DMS153 treated with DMSO at 0.1 percent for 48 hours (cell line): Measurements from ENCODE around the gene LRRC14B.

Experiments used
- DNase-seq: peaks from one replicate; lab custom pipeline; 2025; ENCODE audit not compliant: unreplicated experiment; lab: John Stamatoyannopoulos, UW

LRRC14B gene

DNA sequence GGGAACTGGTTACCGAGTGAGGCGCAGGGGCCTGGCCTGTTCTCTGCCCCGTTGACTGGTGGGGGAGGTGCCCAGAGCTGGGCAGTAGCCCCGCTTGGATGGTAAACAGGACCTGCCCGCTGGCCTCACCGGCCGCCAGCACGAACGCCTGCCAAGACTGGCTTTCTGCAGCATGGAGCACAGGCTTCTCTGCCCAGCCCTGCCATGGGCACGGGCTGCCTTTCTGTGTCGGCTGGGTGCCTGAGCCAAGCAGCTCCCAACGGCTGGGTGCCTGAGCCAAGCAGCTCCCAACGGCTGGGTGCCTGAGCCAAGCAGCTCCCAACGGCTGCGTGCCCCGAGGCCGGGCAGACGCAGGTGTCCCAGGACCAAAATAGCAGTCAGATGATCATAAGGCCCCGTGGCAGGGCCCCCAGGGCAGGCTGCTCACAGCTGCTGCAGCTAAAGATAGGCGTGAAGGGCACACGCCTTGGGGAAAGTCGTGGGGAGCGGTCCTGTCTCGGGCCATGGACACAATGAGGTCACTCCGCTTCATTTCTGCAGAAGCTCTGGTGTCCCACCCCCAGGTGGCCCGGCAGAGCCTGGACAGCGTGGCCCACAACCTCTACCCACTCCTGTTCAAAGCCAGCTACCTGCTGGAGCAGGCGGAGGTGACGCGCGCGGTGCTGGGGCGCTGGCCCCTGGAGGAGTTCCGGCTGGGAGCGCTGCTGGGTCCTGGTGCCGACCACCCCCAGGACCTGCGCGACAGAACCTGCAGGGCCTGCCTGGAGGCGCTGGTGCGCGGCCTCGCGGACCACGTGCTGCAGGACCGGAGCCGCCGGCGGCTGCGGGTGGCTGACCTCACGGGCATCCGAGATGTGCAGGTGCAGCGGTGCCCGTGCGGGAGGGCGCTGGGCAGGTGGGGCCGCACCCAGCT is at the start of gene LRRC14B:
LRRC14B (plus strand) TSS at position 460 of the 913 bp plus-strand sequence; CDS start at position 504, 44 bp downstream.
- peak; percentile 16 for DNase-seq

DNA sequence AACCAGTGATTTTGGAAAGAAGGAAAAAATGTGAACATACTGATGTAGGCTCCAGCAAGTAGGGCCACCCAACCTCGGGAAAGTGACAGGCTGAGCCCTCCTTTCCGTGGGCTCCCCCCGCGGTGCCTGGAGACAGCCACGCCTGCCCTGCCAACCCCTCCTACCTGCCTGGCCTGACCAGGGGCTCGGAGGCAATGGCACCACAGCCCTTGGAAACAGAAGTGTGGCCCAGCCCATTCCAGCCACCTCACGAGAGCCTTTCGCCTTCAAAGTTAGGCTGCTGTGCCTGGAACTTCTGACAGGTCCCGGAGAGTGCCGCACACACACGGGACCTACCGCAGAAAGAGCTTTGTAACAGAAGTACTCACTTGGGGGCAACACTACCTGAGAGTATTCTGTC is 49.5 kb upstream of the LRRC14B start:
- DNase-seq, result no peak

DNA sequence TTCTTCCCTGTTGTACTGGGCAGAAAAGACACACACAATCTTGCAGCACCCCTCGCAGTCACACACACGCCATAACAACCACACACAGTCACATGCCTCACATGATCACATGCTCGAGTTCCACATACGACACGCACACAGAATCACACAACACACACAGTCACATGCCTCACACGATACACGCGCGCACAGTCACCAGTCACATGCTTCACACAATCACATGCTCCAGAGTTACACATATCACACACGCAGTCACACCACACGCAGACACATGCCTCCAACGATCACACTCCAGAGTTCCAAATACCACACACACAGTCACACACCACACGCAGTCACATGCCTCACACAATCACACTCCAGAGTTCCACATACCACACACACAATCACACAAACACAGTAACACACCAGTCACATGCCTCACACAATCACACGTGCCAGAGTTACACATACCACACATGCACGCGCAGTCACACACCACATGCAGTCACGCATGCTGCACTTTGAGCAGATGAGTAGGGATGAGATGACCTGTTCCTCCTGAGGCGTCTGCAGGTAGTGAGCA is 49.0 kb upstream of the LRRC14B start:
- no peak for DNase-seq

DNA sequence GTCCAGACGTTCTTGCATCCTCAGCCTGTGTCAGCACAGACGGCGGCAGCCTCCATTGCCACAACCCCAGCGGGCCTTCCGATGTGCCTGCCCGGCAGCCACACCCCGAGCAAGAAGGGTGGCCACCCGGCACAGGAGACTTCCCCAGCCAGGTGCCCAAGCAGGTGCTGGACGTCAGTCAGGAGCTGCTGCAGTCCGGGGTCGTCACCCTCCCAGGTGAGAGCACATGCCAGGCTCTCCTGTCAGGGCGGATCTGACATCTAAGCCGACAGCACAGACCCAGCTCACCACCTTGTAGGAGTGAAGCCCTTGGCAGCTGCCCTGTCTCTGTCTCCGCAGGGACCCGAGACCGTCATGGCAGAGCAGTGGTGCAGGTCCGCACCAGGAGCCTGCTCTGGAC is 48.3 kb upstream of the LRRC14B start:
- DNase-seq, result no peak

DNA sequence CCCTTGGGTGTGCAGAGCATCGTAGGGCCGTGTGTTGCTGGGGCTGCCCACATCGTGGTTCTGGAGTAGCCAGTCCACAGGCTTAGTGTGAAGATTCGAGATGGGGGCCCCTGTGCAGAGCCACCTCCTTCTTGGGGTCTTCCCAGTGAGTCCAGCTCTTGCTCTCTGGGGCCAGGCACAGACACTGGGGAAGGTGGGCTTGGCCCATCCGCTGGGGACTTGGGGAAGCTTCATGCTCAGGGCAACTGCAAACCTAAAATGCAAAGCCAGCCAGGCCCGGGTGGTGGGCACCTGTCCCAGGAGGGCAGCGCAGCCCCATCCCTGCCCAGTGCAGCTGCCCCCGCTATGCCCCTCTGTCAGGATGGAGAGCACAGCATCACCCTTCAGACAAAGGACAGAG is 46.4 kb upstream of the LRRC14B start:
- DNase-seq, result no peak

DNA sequence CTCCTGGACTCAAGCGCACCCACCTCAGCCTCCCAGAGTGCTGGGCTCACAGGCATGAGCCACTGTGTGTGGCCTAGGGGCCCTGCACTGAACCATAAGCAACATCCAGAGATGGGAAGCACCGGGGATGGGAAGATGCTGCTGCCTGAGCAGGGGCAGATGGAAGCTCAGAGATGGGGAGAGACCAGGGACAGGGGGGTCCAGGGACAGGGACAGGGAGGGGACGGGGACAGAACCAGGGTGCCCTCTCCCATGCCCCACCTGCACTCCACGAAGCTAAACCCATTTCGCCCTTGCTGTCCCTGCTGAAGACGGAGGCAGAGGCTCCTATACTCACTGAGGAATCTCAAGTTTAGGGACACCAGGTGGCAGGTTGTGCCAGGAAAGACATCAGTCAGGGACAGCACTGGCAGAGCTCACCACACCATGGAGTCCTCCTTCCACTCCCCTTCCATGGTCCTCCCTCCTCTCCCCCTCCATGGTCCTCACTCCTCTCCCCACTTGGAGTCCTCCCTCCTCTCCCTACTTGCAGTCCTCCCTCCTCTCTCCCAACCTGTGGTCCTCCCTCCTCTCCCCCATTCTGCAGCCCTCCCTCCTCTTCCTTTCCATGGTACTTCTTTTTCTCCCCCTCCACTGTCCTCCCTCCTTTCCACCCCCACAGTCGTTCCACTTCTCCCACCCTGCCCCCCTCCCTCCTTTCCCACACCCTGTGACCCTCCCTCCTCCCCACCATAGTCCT is 45.5 kb upstream of the LRRC14B start:
- no peak for DNase-seq

DNA sequence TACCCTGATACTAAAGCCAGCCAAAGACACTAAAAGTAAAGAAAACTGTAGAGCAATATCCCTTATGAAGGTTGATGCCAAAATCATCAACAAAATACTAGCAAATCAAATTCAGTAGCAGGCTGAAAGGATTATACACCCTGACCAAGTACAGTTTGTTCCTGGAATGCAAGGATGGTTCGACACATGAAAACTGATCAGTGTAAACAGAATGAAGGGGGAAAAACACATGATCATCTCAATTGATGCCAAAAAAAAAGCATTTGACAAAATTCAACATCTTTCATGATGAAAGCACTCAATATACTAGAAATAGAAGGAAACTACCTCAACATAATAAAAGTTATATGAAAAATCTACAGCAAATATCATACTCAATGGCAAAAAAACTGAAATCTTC is 43.5 kb upstream of the LRRC14B start:
- DNase-seq, result no peak

DNA sequence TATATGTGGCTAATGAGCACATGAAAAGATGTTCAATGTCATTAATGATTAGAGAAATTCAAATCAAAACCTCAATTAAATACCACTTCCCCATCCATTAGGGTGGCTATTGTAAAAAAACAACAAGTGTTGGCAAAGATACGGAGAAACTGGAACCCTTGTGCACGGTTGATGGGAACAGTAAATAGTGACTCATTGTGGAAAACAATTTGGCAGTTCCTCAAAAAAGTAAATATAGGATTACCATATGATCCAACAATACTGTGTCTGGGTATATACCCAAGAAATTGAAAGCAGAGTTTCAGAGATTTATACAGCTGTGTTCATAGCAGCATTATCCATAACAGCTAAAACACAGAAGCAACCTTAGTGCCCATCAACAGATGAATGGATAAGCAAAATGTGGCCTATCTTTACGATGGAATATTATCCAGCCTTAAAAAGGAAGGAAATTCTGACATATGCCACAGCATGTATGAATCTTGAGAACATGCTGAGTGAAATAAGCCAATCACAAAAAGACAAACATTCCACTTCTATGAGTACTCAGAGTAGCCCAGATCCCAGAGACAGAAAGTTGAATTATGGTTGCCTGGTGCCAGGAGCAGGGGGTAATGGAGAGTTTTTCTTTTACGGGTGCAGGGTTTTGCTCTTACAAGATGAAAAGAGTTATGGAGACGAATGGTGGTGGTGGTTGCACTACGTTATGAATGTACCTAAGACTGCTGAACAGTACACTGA is 41.4 kb upstream of the LRRC14B start:
- DNase-seq, result no peak

DNA sequence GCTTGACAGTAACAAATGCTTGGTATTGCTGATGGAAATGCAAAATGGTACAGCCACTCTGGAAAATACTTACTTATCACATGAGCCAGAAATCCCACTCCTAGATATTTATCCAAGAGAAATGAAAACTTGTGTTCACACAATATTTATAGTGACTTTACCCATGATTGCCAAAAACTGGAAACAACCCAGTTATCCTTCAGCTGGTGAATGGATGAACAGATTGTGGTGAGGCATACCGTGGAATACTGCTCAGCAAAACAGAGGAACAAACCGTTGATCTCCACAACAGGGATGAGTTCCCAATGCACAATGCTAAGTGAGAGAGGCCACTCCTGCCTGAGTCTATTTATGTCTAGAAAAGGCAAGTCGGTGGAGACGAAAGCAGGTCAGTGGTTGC is 40.5 kb upstream of the LRRC14B start:
- DNase-seq, result no peak

DNA sequence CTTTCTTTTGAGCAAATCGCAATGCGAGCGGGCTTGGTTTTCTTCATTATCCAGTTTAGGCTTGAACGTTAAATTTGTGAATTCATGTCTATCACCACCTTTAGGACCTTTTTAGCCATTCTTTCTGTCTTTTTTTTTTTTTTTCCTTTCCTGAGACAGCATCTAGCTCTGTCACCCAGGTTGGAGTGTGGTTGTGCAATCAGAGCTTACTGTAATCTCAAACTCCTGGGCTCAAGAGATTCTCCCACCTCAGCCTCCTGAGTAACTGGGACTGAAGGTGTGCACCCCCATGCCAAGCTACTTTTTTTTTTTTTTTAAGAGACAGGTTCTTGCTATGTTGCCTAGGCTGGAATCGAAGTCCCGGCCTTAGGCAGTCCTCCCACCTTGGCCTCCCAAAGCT is 39.2 kb upstream of the LRRC14B start:
- no peak for DNase-seq

DNA sequence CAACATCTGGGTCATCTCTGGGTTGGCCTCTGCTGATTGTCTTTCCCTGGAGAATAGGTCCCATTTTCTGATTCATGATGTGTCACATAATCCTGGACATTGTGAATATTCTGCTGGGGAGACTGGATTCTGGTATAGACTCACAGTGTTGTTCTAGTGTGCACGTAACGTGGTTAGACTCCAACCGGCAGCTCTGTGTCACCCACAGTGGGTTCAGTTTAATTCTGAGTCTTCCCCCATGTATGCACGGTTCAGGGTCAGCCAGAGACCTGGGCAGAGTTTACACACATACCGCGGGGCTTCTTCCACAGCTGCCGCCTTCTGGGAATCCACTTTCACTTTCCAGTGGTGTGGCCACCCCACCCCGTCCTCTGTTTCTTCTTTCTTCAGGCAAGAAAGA is 38.0 kb upstream of the LRRC14B start:
- no peak for DNase-seq

DNA sequence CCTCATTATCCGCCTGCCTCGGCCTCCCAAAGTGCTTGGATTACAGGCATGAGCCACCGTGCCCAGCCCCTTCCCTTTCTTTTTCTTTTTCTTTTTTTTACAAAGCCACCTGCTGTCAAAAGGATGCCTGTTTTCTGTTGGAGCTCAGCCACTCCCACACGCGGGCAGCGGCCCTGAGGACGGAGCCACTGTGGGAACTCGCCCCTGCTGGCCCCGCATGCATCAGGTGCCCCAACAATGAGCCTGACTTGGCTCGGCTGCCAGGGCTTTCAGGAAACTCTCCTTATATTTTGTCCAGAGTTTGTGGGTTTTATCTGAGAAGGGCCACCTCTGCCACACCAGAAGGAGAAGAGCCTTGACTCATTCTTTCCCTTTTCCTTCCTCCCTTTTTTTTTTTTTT is 37.1 kb upstream of the LRRC14B start:
- DNase-seq, result no peak

DNA sequence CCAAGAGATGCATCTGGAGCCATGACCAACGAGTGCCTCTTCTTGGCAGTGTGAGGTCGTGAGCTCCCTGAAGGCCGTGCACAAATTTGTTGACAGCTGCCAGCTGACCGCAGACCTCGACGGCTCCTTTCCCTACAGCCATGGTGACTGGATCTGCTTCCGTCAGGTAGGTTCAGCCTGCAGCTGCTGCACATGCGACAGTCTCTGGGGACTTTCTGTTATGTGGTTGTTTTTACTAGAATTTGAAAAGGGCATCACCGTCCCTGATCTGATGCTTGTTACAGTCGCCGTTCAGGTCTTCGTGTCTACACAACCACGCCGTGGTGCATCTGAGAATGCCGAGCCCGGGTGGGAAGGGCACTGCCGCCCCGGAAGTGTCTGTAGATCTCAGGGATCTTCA is 36.5 kb upstream of the LRRC14B start:
- DNase-seq, result no peak

DNA sequence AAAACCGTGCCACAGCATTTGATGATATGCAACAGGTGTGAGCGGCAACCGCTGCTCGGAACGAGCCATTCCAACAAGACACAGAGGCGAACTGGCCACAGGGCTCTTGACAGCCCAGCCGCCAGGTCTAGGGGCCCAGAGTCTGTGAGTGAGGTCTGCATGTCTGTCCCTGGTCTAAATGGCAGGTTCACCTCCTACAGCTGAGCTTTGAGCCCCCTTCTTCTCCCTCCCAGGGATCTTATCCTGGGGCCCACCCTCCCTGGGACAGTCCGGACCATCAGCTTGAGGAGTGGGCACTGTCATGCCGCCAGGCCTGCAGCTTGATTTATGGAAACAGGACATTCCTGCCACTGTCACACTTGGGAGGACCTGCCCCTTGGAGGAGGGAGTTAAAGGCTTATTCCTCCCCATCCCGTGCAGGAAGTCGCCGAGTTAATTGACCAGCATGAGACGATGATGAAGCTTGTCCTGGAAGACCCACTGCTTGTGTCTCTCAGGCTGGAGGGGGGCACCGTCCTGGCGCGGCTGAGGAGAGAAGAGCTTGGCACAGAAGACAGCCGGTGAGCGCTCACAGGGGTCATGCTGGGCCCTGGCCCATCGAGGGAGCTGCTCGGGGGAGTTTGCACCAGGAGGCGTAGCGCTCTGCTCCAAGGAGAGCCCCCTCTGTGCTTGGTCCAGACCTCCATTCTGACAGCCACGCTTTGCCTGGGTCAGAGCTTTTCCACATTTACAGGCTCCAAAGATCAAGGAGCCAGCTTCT is 35.5 kb upstream of the LRRC14B start:
- DNase-seq, result no peak

DNA sequence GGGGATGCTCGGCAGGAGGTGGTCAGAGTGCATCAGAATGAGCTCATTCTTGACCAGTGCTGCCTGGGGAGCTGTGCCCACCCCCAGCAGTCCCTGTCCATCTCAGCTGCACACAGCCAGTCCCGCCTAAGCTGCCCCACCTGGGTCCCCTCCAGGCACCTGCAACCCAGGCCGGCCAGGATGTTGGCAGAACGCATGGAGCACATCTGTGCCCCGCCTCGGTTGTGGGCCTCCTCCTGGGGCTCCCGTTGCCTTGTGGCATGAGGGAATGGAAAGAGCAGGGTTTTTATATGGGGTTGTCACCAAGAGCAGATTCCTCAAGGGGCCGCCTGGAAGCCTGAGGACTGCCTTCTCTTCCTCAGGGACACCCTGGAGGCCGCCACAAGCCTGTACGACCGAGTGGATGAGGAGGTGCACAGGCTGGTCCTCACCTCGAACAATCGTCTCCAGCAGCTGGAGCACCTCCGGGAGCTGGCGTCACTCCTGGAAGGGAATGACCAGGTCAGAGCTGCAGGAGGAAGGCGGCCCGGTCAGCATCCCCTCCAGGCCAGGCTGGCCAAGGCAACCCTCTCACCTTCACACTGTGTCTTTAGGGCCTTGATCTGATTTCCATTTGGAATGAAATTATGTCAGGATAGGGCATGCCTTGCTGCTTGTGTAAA is 34.8 kb upstream of the LRRC14B start:
- DNase-seq, result no peak

DNA sequence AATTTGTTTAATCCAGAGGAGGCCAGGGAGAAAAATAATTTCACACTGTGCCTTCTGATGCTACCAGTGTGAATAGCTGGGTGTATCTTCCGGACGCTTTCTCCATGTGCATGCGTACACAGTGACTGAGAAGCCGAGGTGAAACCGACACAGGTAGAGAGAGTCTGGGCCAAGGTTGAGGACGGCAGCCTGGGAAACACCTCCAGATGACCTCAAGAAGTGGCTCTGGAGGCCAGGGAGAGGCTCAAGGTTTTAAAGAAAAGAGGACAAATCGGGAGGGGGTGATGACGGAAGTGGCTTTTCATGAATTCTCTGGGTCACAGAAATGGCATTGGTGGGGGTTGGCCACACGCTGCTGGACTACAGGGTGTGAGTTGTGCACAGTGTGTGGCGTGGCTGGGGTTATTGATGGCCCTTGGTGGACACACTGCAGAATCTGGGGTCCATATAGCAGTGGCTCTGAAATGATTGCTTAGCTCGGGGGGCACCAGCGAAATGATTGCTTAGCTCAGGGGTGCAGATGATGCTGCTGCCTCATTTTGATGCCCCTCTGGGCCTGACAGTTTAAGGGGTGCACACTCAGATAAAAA is 34.1 kb upstream of the LRRC14B start:
- no peak for DNase-seq

DNA sequence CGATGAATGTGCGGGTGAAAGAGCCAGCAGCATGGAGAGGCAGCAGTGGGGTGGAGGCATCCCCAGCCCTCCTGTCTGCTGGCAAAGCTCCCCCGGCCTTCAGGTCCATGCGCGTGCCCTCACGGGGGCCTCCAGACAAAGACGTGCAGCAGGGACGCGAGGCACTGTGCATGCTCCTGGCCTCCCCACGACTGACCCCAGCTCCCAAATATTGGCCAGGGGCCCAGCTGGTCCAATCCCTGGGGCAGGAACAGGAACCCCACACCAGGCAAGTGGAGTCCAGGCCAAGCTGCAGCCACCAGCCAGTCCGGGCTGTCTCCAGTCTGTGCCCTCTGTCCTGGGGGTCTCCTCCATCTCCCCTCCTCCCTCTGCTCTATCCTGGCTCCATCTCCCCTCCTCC is 33.5 kb upstream of the LRRC14B start:
- DNase-seq, result no peak

DNA sequence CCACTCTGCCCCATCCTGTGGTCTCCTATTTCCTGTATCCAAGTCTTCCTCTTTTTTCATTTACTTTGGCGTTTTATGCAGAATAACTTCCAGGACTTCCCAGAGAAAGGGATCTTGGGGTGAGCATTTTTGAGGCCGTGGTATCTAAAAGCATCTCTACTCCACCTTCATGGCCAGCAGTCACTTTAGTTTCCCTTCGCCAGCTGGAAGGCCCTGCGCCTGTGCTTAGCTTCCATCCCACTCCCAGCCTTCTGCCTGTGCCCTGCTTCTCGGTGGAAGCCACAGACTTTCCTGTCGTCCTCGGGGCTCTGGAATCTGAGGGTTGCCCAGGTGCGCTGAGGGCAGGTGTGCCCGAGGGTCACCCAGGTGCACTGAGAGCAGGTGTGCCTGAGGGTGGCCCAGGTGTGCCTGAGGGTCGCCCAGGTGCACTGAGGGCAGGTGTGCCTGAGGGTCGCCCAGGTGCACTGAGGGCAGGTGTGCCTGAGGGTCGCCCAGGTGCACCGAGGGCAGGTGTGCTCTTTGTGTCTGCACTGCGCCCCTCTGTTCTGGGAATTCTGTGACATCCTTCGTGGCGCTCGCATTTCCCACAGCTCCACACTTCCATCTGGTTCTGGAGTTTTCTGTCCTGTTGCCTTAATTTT is 32.4 kb upstream of the LRRC14B start:
- no peak for DNase-seq
